ENCODE data around the gene BMPER.

- no peak for TF ChIP-seq CTCF (IDR thresholded peaks at IDR 0.05; ENCODE audit: poor library complexity)
- no peak for TF ChIP-seq EZH2phosphoT487 (IDR thresholded peaks at IDR 0.05; ENCODE audit: low read depth, severe bottlenecking, unreplicated experiment)
- no peak for TF ChIP-seq EZH2 (IDR thresholded peaks at IDR 0.05; ENCODE audit: borderline replicate concordance)
Measured at GRCh38 chr7:34128762-34129161, 223.4 kb downstream of the BMPER start.
